Testis (tissue), 3 donors: Measurements from ENCODE around the gene IKBKE. TPM values are rescaled to one million over a fixed set of nuclear protein-coding genes. Genes with fewer than 3 reads are reported as not detected.

Experiments used
- DNase-seq: peaks from one replicate; pipeline ENCODE4 v3.0.0-alpha.2; 2019
- H3K27ac ChIP-seq, 2 donors: fragments of 200-600 bp; sonication (generic); one replicate each; pipeline ENCODE4 v1.5.1; 2019
- H3K27me3 ChIP-seq: fragments of 200-600 bp; sonication (generic); one replicate; pipeline ENCODE4 v1.5.1; 2019
- H3K36me3 ChIP-seq: fragments of 200-600 bp; sonication (generic); one replicate; pipeline ENCODE4 v1.5.1; 2017; ENCODE audit warnings: low read depth; ENCODE audit errors: missing control alignments
- H3K4me1 ChIP-seq: fragments of 200-600 bp; sonication (generic); one replicate; pipeline ENCODE4 v1.5.1; 2019
- H3K4me3 ChIP-seq, 2 donors: fragments of 200-600 bp; sonication (generic); one replicate each; pipeline ENCODE4 v1.5.1; 2017 to 2019
- H3K9me3 ChIP-seq: fragments of 200-600 bp; sonication (generic); one replicate; pipeline ENCODE4 v1.5.1; 2017
- CTCF ChIP-seq, 3 experiments: fragments of 450-650 bp in 2 of 3; fragments of 200-600 bp in 1 of 3; sonication (generic) in 1 of 3; IDR thresholded peaks; one replicate each; pipeline ENCODE4 v1.5.1; 2016 to 2019; ENCODE audit warnings: antibody characterized with exemption in 3 of 3, mild to moderate bottlenecking in 2 of 3, moderate library complexity in 1 of 3
- POLR2A ChIP-seq: fragments of 450-650 bp; IDR thresholded peaks from one replicate; pipeline ENCODE4 v1.6.1; 2017; ENCODE audit warnings: antibody characterized with exemption, mild to moderate bottlenecking, moderate library complexity
- WGBS, 2 donors: methylation state at CpG; one replicate each; pipeline ENCODE4 v1.1.5; 2018; 5-methylcytosine and 5-hydroxymethylcytosine counted together
- intact Hi-C: fragments of 100-400 bp; cut with DNase I; formaldehyde crosslinking; loops from one replicate; pipeline ENCODE4 v1.15.1; 2023; ENCODE audit warnings: low total_unique reads
- polyA plus RNA-seq: library from polyadenylated mRNA; stranded (reverse); fragments of 350-450 nt; fragmentation: Illumina TruSeq; extraction: RNeasy Lipid Tissue Mini Kit (QIAGEN cat#74804); gene quantifications from one replicate; pipeline ENCODE4 v1.2.3, GENCODE V29; 2014; ENCODE audit warnings: low read depth, low replicate concordance; ENCODE audit not compliant: insufficient read depth
- total RNA-seq, 2 donors: library from RNA; depleted of rRNA; stranded (reverse); fragments of >200 nt; gene quantifications; one replicate each; pipeline ENCODE4 v1.2.3, GENCODE V29; 2016

The IKBKE gene
- total and polyA plus RNA-seq, 3 donors from 2014 or later: 0.99 to 1.6 (median 1.0) TPM

DNA sequence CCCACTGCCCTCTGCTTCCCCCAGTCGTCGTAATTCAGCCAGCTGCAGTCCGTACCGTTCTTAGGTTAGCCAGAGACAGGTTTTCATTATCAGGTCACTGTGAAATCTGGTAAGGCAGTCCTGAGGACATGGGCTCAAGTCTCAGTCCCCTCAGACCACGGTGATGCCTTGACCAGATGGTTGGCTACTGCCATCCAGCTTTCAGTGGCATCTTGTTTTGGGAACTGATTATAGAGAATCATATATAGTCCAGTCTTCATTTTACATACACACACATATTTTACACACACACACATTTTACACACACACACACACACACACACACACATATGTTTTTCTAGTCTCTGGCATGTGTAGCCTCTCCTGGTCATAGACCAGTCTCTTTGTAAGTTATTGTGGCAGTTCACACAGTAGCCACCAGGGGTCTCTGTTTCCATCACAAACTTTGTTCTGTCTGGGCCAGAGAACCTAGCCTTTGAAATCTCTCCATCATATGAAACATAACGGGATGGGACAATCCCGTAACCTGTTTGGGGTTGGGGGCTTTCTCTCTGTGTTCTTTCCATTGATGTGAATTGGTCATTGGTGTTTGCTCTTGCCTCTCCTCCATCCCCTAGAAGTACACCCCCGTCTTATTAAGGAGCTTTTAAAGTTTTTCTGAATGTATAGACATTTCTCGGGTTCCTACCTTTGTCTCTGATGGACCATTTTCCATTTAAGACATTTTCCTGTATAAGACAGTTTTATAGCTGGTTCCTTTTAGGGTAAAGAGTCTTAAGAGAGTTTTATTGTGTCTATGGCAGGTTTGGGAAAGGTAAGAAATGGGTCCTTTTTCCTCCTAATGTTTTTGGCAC, 8.4 kb upstream of the IKBKE start:
- peak; percentile 89 for DNase-seq
- Histone ChIP-seq H3K4me3 (no peak overlapping the region), H3K4me1 (no peaks in the 10 kb centered on the region), H3K27ac (no peak overlapping the region), H3K9me3 (no peaks in the 10 kb centered on the region), H3K36me3 (no peaks in the 10 kb centered on the region), H3K27me3 (no peaks in the 10 kb centered on the region)
- WGBS, 2 donors: 68 to 79% methylated on average over 9 of the region's 9 CpGs
- intact Hi-C loops: no loop called here
- peak; percentile 65 to 92 (median 84) for TF ChIP-seq CTCF (IDR thresholded peaks at IDR 0.05)
- TF ChIP-seq POLR2A: no peak

GRCh38 chr1:206463137-206463536, 7.1 kb upstream of the IKBKE start:
- no peak for DNase-seq
- no peaks in the 10 kb centered on the region for H3K27me3 ChIP-seq

GRCh38 chr1:206463911-206464310, 6.4 kb upstream of the IKBKE start:
- WGBS, 2 donors: 94 to 98% methylated on average over 7 to 8 of the region's 8 CpGs
- H3K4me1 ChIP-seq: peaks cover 4% of the 10 kb centered on the region
- H3K27me3 ChIP-seq: no peaks in the 10 kb centered on the region
- no peak overlapping the region for H3K27ac ChIP-seq
- no peaks in the 10 kb centered on the region for H3K9me3 ChIP-seq
- intact Hi-C loops: no loop called here
- TF ChIP-seq CTCF (IDR thresholded peaks at IDR 0.05) (no peak), POLR2A (no peak)
- H3K36me3 ChIP-seq: no peaks in the 10 kb centered on the region
- no peak overlapping the region for H3K4me3 ChIP-seq
- DNase-seq: no peak

More at GRCh38 chr1:206463137-206463536, 7.1 kb upstream of the IKBKE start:
- H3K27ac ChIP-seq: no peak overlapping the region
- TF ChIP-seq POLR2A: no peak
- TF ChIP-seq CTCF (IDR thresholded peaks at IDR 0.05): no peak
- H3K4me3 ChIP-seq: no peak overlapping the region
- peaks cover 4% of the 10 kb centered on the region for H3K4me1 ChIP-seq
- H3K36me3 ChIP-seq: no peaks in the 10 kb centered on the region
- H3K9me3 ChIP-seq: no peaks in the 10 kb centered on the region
- WGBS, 2 donors: 78 to 83% methylated on average over 1 of the region's 1 CpG
- intact Hi-C loops: no loop called here

- no peak for DNase-seq
- intact Hi-C loops: no loop called here
- 90 to 92% methylated on average over 4 of the region's 4 CpGs for WGBS, 2 donors
- TF ChIP-seq POLR2A (no peak), CTCF (IDR thresholded peaks at IDR 0.05) (no peak)
- Histone ChIP-seq H3K27ac (no peak overlapping the region), H3K9me3 (no peaks in the 10 kb centered on the region), H3K4me1 (peaks cover 4% of the 10 kb centered on the region), H3K36me3 (no peaks in the 10 kb centered on the region), H3K4me3 (no peak overlapping the region), H3K27me3 (no peaks in the 10 kb centered on the region)
Observed at GRCh38 chr1:206464456-206464964, 5.8 kb upstream of the IKBKE start.
